Stimulated activated CD8-positive, alpha-beta memory T cell treated with anti-CD3 and anti-CD28 coated beads, Interleukin-15, amount 100 ng/mL, for 48 hours (primary cell): ENCODE data around the gene APC2.
"Not testable (repeated sequence)": the region's sequence is repeated elsewhere in the genome, so short reads cannot be mapped to it uniquely, and the experiment has no call there.

Experiments
- DNase-seq, 2 donors: peaks; one replicate each; pipeline ENCODE4 v3.0.0-alpha.2; 2020; ENCODE audit warnings: low read depth in 2 of 2

The APC2 gene

DNA sequence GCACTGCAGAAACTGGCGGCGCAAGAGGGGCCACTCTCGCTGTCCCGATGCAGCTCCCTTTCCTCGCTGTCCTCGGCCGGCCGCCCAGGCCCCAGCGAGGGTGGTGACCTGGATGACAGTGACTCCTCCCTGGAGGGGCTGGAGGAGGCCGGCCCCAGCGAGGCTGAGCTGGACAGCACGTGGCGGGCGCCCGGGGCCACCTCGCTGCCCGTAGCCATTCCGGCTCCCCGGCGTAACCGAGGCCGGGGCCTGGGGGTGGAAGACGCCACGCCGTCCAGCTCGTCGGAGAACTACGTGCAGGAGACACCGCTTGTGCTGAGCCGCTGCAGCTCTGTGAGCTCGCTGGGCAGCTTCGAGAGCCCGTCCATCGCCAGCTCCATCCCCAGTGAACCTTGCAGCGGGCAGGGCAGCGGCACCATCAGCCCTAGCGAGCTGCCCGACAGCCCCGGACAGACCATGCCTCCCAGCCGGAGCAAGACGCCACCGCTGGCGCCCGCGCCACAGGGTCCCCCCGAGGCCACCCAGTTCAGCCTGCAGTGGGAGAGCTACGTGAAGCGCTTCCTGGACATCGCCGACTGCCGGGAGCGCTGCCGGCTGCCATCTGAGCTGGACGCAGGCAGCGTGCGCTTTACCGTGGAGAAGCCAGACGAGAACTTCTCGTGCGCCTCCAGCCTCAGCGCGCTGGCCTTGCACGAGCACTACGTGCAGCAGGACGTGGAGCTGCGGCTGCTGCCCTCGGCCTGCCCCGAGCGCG, 16.7 kb downstream of the APC2 start:
- DNase-seq: no peak

GRCh38 chr19:1467215-1467489, 17.2 kb downstream of the APC2 start:
- DNase-seq: no peak

DNA sequence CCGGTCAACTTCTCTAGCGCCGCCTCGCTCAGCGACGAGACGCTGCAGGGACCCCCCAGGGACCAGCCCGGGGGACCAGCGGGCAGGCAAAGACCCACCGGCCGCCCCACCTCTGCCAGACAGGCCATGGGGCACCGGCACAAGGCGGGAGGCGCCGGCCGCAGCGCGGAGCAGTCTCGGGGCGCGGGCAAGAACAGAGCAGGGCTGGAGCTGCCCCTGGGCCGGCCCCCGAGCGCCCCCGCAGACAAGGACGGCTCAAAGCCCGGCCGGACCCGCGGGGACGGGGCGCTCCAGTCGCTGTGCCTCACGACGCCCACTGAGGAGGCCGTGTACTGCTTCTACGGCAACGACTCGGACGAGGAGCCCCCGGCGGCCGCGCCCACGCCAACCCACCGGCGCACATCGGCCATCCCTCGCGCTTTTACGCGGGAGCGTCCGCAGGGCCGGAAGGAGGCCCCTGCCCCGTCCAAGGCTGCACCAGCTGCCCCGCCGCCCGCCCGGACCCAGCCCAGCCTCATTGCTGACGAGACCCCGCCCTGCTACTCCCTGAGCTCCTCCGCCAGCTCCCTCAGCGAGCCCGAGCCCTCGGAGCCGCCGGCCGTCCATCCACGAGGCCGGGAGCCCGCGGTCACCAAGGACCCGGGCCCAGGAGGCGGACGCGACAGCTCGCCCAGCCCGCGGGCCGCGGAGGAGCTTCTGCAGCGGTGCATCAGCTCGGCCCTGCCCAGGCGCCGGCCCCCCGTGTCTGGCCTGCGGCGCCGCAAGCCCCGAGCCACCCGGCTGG, 17.8 kb downstream of the APC2 start:
- no peak for DNase-seq

DNA sequence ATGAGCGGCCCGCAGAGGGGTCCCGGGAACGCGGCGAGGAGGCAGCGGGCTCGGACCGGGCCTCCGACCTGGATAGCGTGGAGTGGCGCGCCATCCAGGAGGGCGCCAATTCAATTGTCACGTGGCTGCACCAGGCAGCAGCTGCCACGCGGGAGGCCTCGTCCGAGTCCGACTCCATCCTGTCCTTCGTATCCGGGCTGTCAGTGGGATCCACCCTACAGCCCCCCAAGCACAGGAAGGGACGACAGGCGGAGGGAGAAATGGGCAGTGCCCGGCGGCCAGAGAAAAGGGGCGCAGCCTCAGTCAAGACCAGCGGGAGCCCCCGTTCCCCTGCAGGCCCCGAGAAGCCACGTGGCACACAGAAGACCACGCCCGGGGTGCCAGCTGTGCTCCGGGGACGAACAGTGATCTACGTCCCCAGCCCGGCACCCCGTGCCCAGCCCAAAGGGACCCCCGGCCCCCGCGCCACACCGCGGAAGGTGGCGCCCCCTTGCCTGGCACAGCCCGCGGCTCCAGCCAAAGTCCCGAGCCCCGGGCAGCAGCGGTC, 18.4 kb downstream of the APC2 start:
- no peak for DNase-seq

GRCh38 chr19:1468821-1469254, 18.9 kb downstream of the APC2 start:
- DNase-seq: no peak

DNA sequence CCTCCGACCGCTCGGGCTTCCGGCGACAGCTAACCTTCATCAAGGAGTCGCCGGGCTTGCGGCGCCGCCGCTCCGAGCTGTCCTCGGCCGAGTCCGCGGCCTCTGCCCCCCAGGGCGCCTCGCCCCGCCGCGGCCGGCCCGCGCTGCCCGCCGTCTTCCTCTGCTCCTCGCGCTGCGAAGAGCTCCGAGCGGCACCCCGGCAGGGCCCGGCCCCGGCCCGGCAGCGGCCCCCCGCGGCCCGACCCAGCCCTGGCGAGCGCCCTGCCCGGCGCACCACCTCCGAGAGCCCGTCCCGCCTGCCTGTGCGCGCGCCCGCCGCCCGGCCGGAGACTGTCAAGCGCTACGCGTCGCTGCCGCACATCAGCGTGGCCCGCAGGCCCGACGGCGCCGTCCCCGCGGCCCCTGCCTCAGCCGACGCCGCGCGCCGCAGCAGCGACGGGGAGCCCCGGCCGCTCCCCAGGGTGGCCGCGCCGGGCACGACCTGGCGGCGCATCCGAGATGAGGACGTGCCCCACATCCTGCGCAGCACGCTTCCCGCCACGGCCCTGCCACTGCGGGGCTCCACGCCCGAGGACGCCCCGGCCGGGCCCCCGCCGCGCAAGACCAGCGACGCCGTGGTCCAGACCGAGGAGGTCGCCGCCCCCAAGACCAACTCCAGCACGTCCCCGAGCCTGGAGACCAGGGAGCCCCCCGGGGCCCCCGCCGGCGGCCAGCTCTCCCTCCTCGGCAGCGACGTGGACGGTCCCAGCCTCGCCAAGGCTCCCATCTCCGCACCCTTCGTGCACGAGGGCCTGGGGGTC, 19.5 kb downstream of the APC2 start:
- no peak for DNase-seq

DNA sequence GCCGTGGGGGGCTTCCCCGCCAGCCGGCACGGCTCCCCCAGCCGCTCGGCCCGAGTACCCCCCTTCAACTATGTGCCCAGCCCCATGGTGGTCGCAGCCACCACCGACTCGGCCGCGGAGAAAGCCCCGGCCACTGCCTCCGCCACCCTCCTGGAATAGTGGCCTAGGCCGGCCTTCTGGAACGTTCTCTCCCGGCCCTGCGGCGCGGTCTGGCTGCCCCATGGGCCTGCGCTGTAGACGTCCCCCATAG, 20.1 kb downstream of the APC2 start:
- DNase-seq: no peak

- peak in 1 of 2 donors; percentile 53 for DNase-seq
Observed at GRCh38 chr19:1470305-1471009, 20.5 kb downstream of the APC2 start.

DNA sequence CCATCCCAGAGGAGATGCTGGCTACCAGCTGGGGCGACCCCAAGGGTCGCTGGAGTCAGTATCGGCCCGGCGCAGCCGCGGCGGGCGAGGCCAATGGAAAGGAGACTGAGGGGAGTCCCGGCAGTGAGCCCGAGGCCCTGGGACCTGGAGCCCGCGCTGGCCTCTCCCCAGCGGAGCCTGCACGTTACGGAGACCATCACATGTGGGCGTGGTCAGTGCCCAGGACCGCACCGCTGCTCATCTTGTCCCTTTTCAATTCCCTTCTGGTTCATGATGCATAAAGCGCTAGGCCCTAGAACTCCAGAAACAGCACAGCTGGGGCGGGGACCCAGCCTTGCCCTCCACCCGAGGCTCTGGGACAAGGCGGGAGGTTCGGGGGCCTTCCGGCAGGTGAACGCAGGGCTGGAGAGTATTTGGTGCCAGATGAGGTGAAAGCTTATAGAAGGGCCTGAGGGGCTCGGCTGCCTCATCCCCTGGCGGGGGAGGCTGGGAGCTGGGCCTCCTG, 21.1 kb downstream of the APC2 start:
- DNase-seq: no peak

DNA sequence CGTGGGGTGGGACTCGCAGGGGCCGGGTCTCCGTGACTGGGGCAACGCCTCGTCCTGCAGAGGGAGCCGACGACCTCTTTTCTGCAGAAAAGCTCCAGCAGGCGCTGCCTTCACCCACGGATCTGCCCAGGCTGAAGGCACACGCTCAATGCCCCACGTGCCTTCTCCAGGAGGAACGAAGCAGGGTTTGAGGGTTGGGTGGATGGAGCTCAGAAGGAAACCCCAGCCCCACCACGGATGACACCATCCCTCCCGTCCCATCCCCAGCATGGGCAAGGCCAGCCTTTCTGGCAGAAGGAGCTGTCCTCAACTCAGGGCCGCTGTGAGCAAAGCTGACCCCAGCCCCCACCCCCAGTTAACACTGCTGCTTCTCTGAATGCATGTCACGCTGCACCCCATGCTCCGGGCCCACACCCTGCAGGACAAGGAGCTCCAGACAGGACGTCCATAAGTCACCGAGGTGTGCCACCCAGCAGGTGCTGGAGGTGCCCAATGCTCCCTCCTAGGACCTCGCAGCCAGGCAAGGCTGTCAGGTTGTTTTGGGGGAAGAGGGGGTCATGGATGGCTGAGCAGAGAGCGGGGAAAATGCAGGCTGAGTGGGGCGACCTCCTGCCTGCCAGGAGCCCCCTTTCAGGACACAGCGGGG, 21.7 kb downstream of the APC2 start:
- DNase-seq: no peak

GRCh38 chr19:1472231-1473084, 22.5 kb downstream of the APC2 start:
- no peak for DNase-seq

GRCh38 chr19:1473085-1473851, 23.3 kb downstream of the APC2 start:
- DNase-seq: no peak

- DNase-seq: no peak
Observed at GRCh38 chr19:1474011-1474764, 24.3 kb downstream of the APC2 start.

GRCh38 chr19:1474765-1475351, 24.9 kb downstream of the APC2 start:
- no peak for DNase-seq

- DNase-seq: no peak
Observed at GRCh38 chr19:1475751-1476437, 26.0 kb downstream of the APC2 start.

- not testable (repeated sequence) for DNase-seq
Observed at GRCh38 chr19:1477056-1477455, 27.1 kb downstream of the APC2 start.

- DNase-seq: peak; percentile 88 to 92
Observed at GRCh38 chr19:1478934-1479707, 29.2 kb downstream of the APC2 start, which contains the start of gene C19orf25. Gene C19orf25 (minus strand): TSS chr19:1479215. CDS start chr19:1478903, 312 bp downstream.
